Esophagus squamous epithelium (tissue), 5 donors: ENCODE measurements around the gene CHMP3. TPM values are rescaled to one million over a fixed set of nuclear protein-coding genes. Genes with fewer than 3 reads are reported as not detected.

ENCODE experiments used
- DNase-seq: peaks from one replicate; lab custom pipeline; 2025; lab: John Stamatoyannopoulos, UW
- H3K27ac ChIP-seq, 4 donors: fragments of 200-600 bp; sonication (generic); one replicate each; pipeline ENCODE4 v1.5.1; 2016 to 2019; ENCODE audit warnings: mild to moderate bottlenecking in 1 of 4
- H3K27me3 ChIP-seq, 4 donors: fragments of 200-600 bp; sonication (generic); 1 replicate in 3 of 4; 2 replicates in 1 of 4; pipeline versions ENCODE4 v1.5.1 to v1.6.0; 2017 to 2021; ENCODE audit warnings: antibody characterized with exemption in 1 of 4
- H3K36me3 ChIP-seq, 3 donors: fragments of 200-600 bp; sonication (generic); one replicate each; pipeline ENCODE4 v1.5.1; 2016 to 2019
- H3K4me1 ChIP-seq, 3 donors: fragments of 200-600 bp; sonication (generic); one replicate each; pipeline ENCODE4 v1.5.1; 2017 to 2019
- H3K4me3 ChIP-seq, 4 donors: fragments of 200-600 bp; sonication (generic); 1 replicate in 3 of 4; 2 replicates in 1 of 4; pipeline ENCODE4 v1.5.1; 2016 to 2019; ENCODE audit warnings: mild to moderate bottlenecking in 2 of 4, moderate library complexity in 1 of 4
- H3K9me3 ChIP-seq, 3 donors: fragments of 200-600 bp; sonication (generic); one replicate each; pipeline ENCODE4 v1.5.1; 2016 to 2019
- POLR2A ChIP-seq, 4 donors: fragments of 450-650 bp; IDR thresholded peaks; one replicate each; pipeline ENCODE4 v1.6.1; 2017; ENCODE audit warnings: antibody characterized with exemption in 4 of 4, mild to moderate bottlenecking in 4 of 4, moderate library complexity in 3 of 4
- WGBS, 2 donors: methylation state at CpG; one replicate each; pipeline ENCODE4 v1.1.5; 2018; 5-methylcytosine and 5-hydroxymethylcytosine counted together
- intact Hi-C: fragments of 100-400 bp; cut with DNase I; formaldehyde crosslinking; loops from one replicate; pipeline ENCODE4 v1.15.0; 2022
- total RNA-seq, 4 donors: library from RNA; depleted of rRNA; stranded (reverse); fragments of >200 nt; gene quantifications; one replicate each; pipeline ENCODE4 v1.1.0, GENCODE V29; 2016
- TF ChIP-seq, protein P1 (sequence below), 6 experiments: fragments of 450-650 bp in 4 of 6; fragments of 200-600 bp in 2 of 6; sonication (generic) in 2 of 6; IDR thresholded peaks; one replicate each; pipeline ENCODE4 v1.5.1; 2016 to 2019; ENCODE audit warnings: antibody characterized with exemption in 6 of 6, mild to moderate bottlenecking in 4 of 6, moderate library complexity in 4 of 6
- donor health status: DM: yes; HTN: yes; CAD: no.

CHMP3 gene
- total RNA-seq, 4 donors from 2014 or later, result 55.5 to 103 (median 65.5) TPM

DNA sequence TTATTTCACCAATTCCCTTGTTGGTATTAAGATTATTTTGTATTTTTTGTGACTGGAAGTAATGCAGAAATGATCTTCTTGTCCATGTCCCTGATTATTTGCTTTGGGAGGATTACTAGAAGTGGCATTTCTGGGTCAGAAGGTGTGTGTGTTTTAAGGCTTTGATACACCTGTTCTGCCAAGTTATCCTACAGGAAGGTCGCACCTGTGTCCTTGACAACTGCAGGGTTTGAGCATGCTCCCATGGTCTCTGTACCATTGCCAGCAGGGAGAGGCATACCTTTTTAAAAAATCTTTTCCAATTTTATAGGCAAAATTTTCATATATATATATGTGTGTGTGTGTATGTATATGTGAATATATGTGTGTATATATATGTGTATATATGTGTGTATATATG is 92.4 kb downstream of the CHMP3 start:
- DNase-seq, result no peak
- Histone ChIP-seq H3K4me1 (peaks cover 0 to 5% (median 0%) of the 10 kb centered on the region in 3 donors), H3K4me3 (no peak overlapping the region), H3K36me3 (peaks cover 4 to 99% (median 19%) of the 10 kb centered on the region in 3 donors), H3K27me3 (no peaks in the 10 kb centered on the region), H3K27ac (no peak overlapping the region), H3K9me3 (no peaks in the 10 kb centered on the region)
- WGBS, 2 donors, result 89 to 93% methylated on average over 1 of the region's 1 CpG
- TF ChIP-seq, protein P1, sequence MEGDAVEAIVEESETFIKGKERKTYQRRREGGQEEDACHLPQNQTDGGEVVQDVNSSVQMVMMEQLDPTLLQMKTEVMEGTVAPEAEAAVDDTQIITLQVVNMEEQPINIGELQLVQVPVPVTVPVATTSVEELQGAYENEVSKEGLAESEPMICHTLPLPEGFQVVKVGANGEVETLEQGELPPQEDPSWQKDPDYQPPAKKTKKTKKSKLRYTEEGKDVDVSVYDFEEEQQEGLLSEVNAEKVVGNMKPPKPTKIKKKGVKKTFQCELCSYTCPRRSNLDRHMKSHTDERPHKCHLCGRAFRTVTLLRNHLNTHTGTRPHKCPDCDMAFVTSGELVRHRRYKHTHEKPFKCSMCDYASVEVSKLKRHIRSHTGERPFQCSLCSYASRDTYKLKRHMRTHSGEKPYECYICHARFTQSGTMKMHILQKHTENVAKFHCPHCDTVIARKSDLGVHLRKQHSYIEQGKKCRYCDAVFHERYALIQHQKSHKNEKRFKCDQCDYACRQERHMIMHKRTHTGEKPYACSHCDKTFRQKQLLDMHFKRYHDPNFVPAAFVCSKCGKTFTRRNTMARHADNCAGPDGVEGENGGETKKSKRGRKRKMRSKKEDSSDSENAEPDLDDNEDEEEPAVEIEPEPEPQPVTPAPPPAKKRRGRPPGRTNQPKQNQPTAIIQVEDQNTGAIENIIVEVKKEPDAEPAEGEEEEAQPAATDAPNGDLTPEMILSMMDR (IDR thresholded peaks at IDR 0.05), result no peak
- no peak for TF ChIP-seq POLR2A (IDR thresholded peaks at IDR 0.05)
- intact Hi-C loops, result no loop called here

DNA sequence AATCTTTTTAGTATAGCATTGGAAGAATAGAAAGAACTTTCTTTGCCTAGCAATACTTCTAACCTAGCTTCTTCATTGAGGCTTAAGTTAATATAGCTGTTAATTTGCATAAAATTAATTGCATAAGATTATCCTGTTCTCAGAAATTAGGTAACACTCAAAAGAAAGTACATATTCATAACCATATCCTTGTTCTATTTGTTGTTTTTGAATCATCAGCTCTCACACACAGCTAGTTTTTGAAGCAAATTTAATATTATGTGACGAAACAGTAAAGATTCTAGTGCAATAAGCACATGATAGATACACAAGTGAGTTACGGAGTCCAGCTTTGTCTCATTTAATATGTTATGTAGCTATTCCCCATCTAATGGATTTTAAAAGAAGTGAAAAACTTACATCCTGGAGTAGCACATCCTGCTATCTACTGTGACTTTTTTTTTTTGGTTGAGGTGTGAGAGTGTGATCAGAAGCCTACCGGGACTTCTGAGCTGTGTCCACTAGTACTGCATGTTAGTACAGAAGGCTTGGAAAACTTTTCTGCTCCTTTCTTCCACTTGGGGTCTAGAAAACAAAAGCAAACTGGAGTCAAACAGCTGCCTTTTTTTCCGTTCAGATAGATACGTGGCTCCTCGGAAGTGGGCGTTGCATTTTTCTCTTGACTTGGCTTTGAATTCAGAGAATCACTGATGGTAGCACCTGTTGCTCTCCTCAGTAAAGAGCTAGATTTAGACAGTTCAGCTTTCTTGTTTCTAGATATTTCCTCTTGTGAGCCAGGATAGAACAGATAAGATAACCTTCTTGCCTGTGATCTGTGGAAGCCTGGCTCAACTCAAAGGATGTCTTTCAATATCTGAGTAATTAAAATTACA is 94.8 kb downstream of the CHMP3 start:
- peaks cover 0 to 9% (median 0%) of the 10 kb centered on the region in 3 donors for H3K4me1 ChIP-seq
- 86 to 88% methylated on average over 7 of the region's 7 CpGs for WGBS, 2 donors
- H3K27me3 ChIP-seq, result no peaks in the 10 kb centered on the region
- intact Hi-C loops, result no loop called here
- no peak overlapping the region for H3K4me3 ChIP-seq
- TF ChIP-seq, protein P1 (IDR thresholded peaks at IDR 0.05), result no peak
- TF ChIP-seq POLR2A (IDR thresholded peaks at IDR 0.05), result no peak
- no peak for DNase-seq
- H3K9me3 ChIP-seq, result no peaks in the 10 kb centered on the region
- no peak overlapping the region for H3K27ac ChIP-seq
- peaks cover 0 to 99% (median 19%) of the 10 kb centered on the region in 3 donors for H3K36me3 ChIP-seq

DNA sequence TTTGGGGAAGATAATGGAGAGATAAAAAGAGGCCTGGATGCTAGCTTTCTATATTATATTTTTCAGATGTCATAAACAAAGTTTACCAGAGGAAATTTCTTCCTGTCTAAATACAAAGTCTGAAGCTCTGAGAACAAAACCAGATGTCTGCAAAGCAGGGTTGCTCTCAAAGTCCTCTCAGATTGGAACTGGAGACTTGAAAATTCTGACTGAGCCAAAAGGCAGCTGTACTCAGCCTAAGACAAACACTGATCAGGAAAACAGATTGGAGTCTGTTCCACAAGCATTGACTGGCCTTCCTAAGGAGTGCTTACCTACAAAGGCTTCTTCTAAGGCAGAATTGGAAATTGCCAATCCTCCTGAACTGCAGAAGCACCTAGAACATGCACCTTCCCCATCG is 96.9 kb downstream of the CHMP3 start:
- H3K27me3 ChIP-seq, result no peaks in the 10 kb centered on the region
- H3K27ac ChIP-seq, result no peak overlapping the region
- 100% methylated on average over 1 of the region's 1 CpG for WGBS, 2 donors
- no peak overlapping the region for H3K4me3 ChIP-seq
- TF ChIP-seq, protein P1 (IDR thresholded peaks at IDR 0.05), result no peak
- no peak for TF ChIP-seq POLR2A (IDR thresholded peaks at IDR 0.05)
- H3K4me1 ChIP-seq, result peaks cover 0 to 9% (median 0%) of the 10 kb centered on the region in 3 donors
- no peaks in the 10 kb centered on the region for H3K9me3 ChIP-seq
- DNase-seq, result no peak
- peaks cover 0 to 99% (median 22%) of the 10 kb centered on the region in 3 donors for H3K36me3 ChIP-seq
- intact Hi-C loops, result no loop called here

DNA sequence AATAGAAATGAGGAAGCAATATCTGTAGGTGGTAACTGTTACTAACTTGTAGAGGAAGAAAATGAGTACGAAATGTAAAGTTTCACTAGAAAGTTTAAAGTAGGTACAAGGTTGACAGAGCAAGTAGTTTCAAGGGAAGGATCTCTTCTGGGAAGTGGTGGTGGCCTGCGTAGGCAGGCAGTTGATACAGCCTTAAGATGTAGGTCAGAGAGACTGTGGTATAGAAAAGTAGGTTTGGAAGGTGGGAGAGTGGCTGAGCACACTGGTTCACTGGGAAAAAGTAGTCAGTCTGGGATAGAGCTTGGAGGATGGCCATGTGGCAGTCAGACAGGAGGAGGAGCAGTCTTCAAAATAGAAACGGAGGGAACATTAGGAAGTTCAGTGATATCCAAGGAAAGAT is 98.6 kb downstream of the CHMP3 start:
- no peak for DNase-seq
- H3K36me3 ChIP-seq, result peaks cover 0 to 100% (median 23%) of the 10 kb centered on the region in 3 donors
- WGBS, 2 donors, result 52 to 83% methylated on average over 3 of the region's 3 CpGs
- H3K27me3 ChIP-seq, result no peaks in the 10 kb centered on the region
- TF ChIP-seq, protein P1 (IDR thresholded peaks at IDR 0.05), result no peak
- TF ChIP-seq POLR2A (IDR thresholded peaks at IDR 0.05), result no peak
- intact Hi-C loops, result no loop called here
- peaks cover 0 to 9% (median 0%) of the 10 kb centered on the region in 3 donors for H3K4me1 ChIP-seq
- no peak overlapping the region for H3K27ac ChIP-seq
- no peak overlapping the region for H3K4me3 ChIP-seq
- no peaks in the 10 kb centered on the region for H3K9me3 ChIP-seq

DNA sequence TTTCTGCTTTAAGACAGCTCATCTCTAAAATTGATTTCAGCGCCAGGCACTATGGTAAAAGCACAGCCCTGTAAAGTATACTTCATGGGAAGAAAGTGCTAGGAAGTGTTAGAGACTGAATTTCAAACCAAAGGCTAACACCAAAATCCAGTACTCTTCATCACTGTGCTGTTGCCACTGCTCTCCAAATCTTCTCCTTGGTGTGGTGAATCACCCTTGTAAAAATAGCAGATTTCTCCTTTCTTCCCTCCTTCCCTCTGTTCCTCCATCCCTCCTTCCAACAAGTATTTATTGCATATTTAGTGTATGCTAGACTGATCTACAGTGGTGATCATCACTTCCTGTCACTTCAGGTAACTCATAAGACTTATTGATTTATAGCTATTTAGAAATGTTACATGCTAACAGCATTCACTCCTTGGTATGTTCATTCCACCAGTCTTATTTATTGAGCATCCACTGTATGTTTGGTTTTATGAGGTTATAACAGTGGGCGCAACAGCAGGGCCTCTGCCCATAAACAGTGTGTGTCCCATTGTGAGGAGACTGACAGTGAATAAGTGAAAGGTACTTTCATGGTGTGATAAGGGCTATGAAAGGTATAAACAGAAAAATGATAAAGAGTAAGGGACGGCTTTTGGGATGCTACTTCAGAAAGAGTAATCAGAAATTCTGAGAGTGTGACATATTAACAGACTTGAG is 102.0 kb downstream of the CHMP3 start:
- H3K36me3 ChIP-seq, result peaks cover 8 to 100% (median 38%) of the 10 kb centered on the region in 3 donors
- no peak overlapping the region for H3K4me3 ChIP-seq
- no peak overlapping the region for H3K27ac ChIP-seq
- intact Hi-C loops, result no loop called here
- 100% methylated on average over 3 of the region's 3 CpGs for WGBS, 2 donors
- no peaks in the 10 kb centered on the region for H3K27me3 ChIP-seq
- no peak for TF ChIP-seq POLR2A (IDR thresholded peaks at IDR 0.05)
- TF ChIP-seq, protein P1 (IDR thresholded peaks at IDR 0.05), result no peak
- peaks cover 0 to 9% (median 0%) of the 10 kb centered on the region in 3 donors for H3K4me1 ChIP-seq
- H3K9me3 ChIP-seq, result no peaks in the 10 kb centered on the region
- DNase-seq, result no peak
